Sigmoid colon (tissue), 7 donors: ENCODE measurements around the gene TSPEAR. TPM values are rescaled to one million over a fixed set of nuclear protein-coding genes. Genes with fewer than 3 reads are reported as not detected.
A peak's percentile ranks its signal among the peaks of the same experiment; 100 is the strongest.

Experiments
- DNase-seq: peaks from one replicate; pipeline ENCODE4 v3.0.0-alpha.2; 2019
- H3K27ac ChIP-seq, 4 donors: fragments of 200-600 bp; sonication (generic); one replicate each; pipeline ENCODE4 v1.5.1; 2016 to 2019; ENCODE audit warnings: mild to moderate bottlenecking in 1 of 4
- H3K27me3 ChIP-seq, 3 donors: fragments of 200-600 bp; sonication (generic); one replicate each; pipeline ENCODE4 v1.5.1; 2019; ENCODE audit warnings: mild to moderate bottlenecking in 1 of 3
- H3K36me3 ChIP-seq, 4 donors: fragments of 200-600 bp; sonication (generic); one replicate each; pipeline ENCODE4 v1.5.1; 2016 to 2019
- H3K4me1 ChIP-seq, 4 donors: fragments of 200-600 bp; sonication (generic); one replicate each; pipeline ENCODE4 v1.5.1; 2017 to 2019
- H3K4me3 ChIP-seq, 4 donors: fragments of 200-600 bp; sonication (generic); one replicate each; pipeline ENCODE4 v1.5.1; 2017 to 2019; ENCODE audit warnings: mild to moderate bottlenecking in 2 of 4, moderate library complexity in 1 of 4
- H3K9me3 ChIP-seq, 4 donors: fragments of 200-600 bp in 3 of 4; sonication (generic) in 3 of 4; one replicate each; pipeline versions ENCODE4 v1.5.1 to v1.6.1; 2013 to 2019
- EP300 ChIP-seq, 4 donors: sonication (generic); formaldehyde crosslinking; IDR thresholded peaks; one replicate each; pipeline ENCODE4 v1.6.1; 2017; ENCODE audit warnings: antibody characterized with exemption in 4 of 4
- POLR2A ChIP-seq, 2 donors: fragments of 450-650 bp; IDR thresholded peaks; one replicate each; pipeline ENCODE4 v1.6.1; 2016; ENCODE audit warnings: antibody characterized with exemption in 2 of 2, mild to moderate bottlenecking in 2 of 2, moderate library complexity in 2 of 2
- POLR2AphosphoS5 ChIP-seq, 4 donors: sonication (generic); formaldehyde crosslinking; IDR thresholded peaks; one replicate each; pipeline ENCODE4 v1.6.1; 2017; ENCODE audit warnings: antibody characterized with exemption in 4 of 4
- WGBS, 2 donors: extraction: QIAGEN DNeasy Blood & Tissue Kit; methylation state at CpG; one replicate each; pipeline ENCODE4 v1.1.7; 2013; 5-methylcytosine and 5-hydroxymethylcytosine counted together
- intact Hi-C: fragments of 100-400 bp; cut with DNase I; formaldehyde crosslinking; loops from one replicate; pipeline ENCODE4 v1.15.1; 2023
- polyA plus RNA-seq, 3 donors: library from polyadenylated mRNA; stranded (reverse); fragments of 200-250 nt; gene quantifications; one replicate each; pipeline ENCODE4 v1.2.3, GENCODE V29; 2013
- total RNA-seq, 4 donors: library from RNA; depleted of rRNA; stranded (reverse); fragments of >200 nt; gene quantifications; one replicate each; pipeline ENCODE4 v1.1.0, GENCODE V29; 2016
- TF ChIP-seq, protein P1 (sequence below), 4 experiments: fragments of 450-650 bp in 3 of 4; fragments of 200-600 bp in 1 of 4; IDR thresholded peaks; one replicate each; pipeline ENCODE4 v1.5.1; 2016 to 2019; ENCODE audit warnings: antibody characterized with exemption in 4 of 4, mild to moderate bottlenecking in 3 of 4, moderate library complexity in 2 of 4
- donor health status: healthy with polysubstance abuse.
- donor health status: Bipolar disorder and iron deficiency.
- donor health status: healthy.

Gene TSPEAR
- total and polyA plus RNA-seq, 7 donors = under 0.01 to 0.20 TPM; not detected in 5

GRCh38 chr21:44454747-44455523, 256.4 kb downstream of the TSPEAR start, which contains the start of gene LRRC3:
Gene LRRC3 (plus strand): TSS chr21:44455510. CDS start chr21:44456645, 1,135 bp downstream.
- Histone ChIP-seq H3K9me3 (peaks cover 0 to 2% (median 0%) of the 10 kb centered on the region in 4 donors), H3K4me1 (peaks cover 0 to 30% (median 16%) of the 10 kb centered on the region in 4 donors), H3K36me3 (peaks cover 0 to 11% (median 0%) of the 10 kb centered on the region in 4 donors), H3K27me3 (no peaks in the 10 kb centered on the region), H3K4me3 (peak within 1 kb of the TSS; percentile 63 to 94 (median 86)), H3K27ac (peak within 1 kb of the TSS; percentile 69 to 86 (median 74))
- 7 to 10% methylated on average over 45 of the region's 45 CpGs for WGBS, 2 donors
- intact Hi-C loops = loop anchor here (2.0 to 10.0 kb wide), 4 partner anchors 16 to 440 kb away; partner anchors contain the start of genes CFAP410 and TRAPPC10
- DNase-seq = peak; percentile 95
- TF ChIP-seq EP300 (IDR thresholded peaks at IDR 0.05) (no peak), POLR2AphosphoS5 (IDR thresholded peaks at IDR 0.05) (no peak), POLR2A (IDR thresholded peaks at IDR 0.05) (no peak)
- TF ChIP-seq, protein P1, sequence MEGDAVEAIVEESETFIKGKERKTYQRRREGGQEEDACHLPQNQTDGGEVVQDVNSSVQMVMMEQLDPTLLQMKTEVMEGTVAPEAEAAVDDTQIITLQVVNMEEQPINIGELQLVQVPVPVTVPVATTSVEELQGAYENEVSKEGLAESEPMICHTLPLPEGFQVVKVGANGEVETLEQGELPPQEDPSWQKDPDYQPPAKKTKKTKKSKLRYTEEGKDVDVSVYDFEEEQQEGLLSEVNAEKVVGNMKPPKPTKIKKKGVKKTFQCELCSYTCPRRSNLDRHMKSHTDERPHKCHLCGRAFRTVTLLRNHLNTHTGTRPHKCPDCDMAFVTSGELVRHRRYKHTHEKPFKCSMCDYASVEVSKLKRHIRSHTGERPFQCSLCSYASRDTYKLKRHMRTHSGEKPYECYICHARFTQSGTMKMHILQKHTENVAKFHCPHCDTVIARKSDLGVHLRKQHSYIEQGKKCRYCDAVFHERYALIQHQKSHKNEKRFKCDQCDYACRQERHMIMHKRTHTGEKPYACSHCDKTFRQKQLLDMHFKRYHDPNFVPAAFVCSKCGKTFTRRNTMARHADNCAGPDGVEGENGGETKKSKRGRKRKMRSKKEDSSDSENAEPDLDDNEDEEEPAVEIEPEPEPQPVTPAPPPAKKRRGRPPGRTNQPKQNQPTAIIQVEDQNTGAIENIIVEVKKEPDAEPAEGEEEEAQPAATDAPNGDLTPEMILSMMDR (IDR thresholded peaks at IDR 0.05) = no peak

GRCh38 chr21:44454058-44454457, 257.3 kb downstream of the TSPEAR start:
- Histone ChIP-seq H3K4me3 (no peak overlapping the region), H3K36me3 (peaks cover 0 to 11% (median 0%) of the 10 kb centered on the region in 4 donors), H3K27ac (no peak overlapping the region), H3K4me1 (peaks cover 0 to 32% (median 16%) of the 10 kb centered on the region in 4 donors), H3K27me3 (no peaks in the 10 kb centered on the region), H3K9me3 (peaks cover 0 to 2% (median 0%) of the 10 kb centered on the region in 4 donors)
- DNase-seq = no peak
- WGBS, 2 donors = 88 to 90% methylated on average over 5 of the region's 5 CpGs
- TF ChIP-seq POLR2AphosphoS5 (IDR thresholded peaks at IDR 0.05) (no peak), POLR2A (IDR thresholded peaks at IDR 0.05) (no peak), EP300 (IDR thresholded peaks at IDR 0.05) (no peak)
- TF ChIP-seq, protein P1 (IDR thresholded peaks at IDR 0.05) = no peak
- intact Hi-C loops = loop anchor here (2.0 to 10.0 kb wide), 4 partner anchors 15 to 439 kb away; partner anchors contain the start of genes CFAP410 and TRAPPC10

DNA sequence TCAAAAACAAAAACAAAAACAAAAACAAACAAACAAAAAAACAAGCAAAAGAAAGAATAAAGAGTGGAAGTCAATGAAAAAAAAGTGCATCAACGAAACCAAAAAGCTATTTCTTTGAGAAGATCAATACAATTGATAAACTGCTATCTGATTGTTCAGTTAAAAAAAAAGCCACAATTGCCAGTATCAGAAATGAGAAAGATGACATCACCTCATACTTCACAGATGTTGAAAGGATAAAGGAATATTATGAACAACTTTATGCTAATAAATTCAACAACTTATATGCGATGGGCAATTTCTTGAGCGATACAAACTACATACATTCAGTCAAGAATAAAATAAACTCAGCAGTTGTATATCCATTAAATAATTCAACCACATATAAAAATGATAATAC, 258.3 kb downstream of the TSPEAR start:
- peaks cover 0 to 2% (median 0%) of the 10 kb centered on the region in 4 donors for H3K9me3 ChIP-seq
- no peaks in the 10 kb centered on the region for H3K27me3 ChIP-seq
- H3K27ac ChIP-seq = no peak overlapping the region
- 91 to 95% methylated on average over 3 of the region's 3 CpGs for WGBS, 2 donors
- no peak overlapping the region for H3K4me3 ChIP-seq
- H3K36me3 ChIP-seq = peaks cover 0 to 11% (median 0%) of the 10 kb centered on the region in 4 donors
- TF ChIP-seq, protein P1 (IDR thresholded peaks at IDR 0.05) = no peak
- TF ChIP-seq EP300 (IDR thresholded peaks at IDR 0.05) (no peak), POLR2AphosphoS5 (IDR thresholded peaks at IDR 0.05) (no peak), POLR2A (IDR thresholded peaks at IDR 0.05) (no peak)
- DNase-seq = no peak
- peaks cover 0 to 34% (median 16%) of the 10 kb centered on the region in 4 donors for H3K4me1 ChIP-seq
- intact Hi-C loops = loop anchor here (10.0 kb wide), 1 partner anchor 438 kb away; the partner anchor contains the start of gene TRAPPC10

DNA sequence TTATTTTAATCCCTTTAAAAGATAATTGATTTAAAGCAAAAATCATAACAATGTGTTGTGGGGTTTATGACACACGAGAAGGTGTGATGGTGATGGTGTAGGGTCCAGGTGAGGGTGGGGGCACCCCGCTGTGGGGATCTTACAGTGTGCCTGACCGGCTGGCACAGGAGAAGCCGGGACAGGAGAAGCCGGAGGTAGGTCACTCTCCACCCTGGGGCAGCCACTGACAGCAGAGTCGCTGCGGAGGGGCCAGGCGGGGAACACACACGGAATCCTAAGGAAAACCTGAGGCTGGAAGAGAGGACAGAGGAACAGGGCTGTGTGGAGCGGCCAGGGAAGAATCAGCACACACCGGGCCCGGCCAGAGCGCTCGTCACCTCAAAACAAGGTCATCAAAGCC, 260.4 kb downstream of the TSPEAR start:
- TF ChIP-seq, protein P1 (IDR thresholded peaks at IDR 0.05) = no peak
- no peak for TF ChIP-seq POLR2AphosphoS5 (IDR thresholded peaks at IDR 0.05)
- no peak for DNase-seq
- Histone ChIP-seq H3K9me3 (peaks cover 0 to 2% (median 0%) of the 10 kb centered on the region in 4 donors), H3K36me3 (no peaks in the 10 kb centered on the region), H3K4me3 (no peak overlapping the region), H3K27me3 (no peaks in the 10 kb centered on the region), H3K4me1 (peaks cover 0 to 16% (median 6%) of the 10 kb centered on the region in 4 donors), H3K27ac (no peak overlapping the region)
- intact Hi-C loops = loop anchor here (10.0 kb wide), 1 partner anchor 436 kb away; the partner anchor contains the start of gene TRAPPC10
- 81 to 88% methylated on average over 14 of the region's 14 CpGs for WGBS, 2 donors
